Esophagus muscularis mucosa (tissue), 4 donors: Measurements from ENCODE around the gene ACAP1.

ENCODE experiments used
- EP300 ChIP-seq: sonication (generic); formaldehyde crosslinking; IDR thresholded peaks from one replicate; pipeline ENCODE4 v1.6.1; 2017; ENCODE audit warnings: antibody characterized with exemption
- POLR2AphosphoS5 ChIP-seq, 2 donors: sonication (generic); formaldehyde crosslinking; IDR thresholded peaks; one replicate each; pipeline ENCODE4 v1.6.1; 2017; ENCODE audit warnings: antibody characterized with exemption in 2 of 2
- TF ChIP-seq, protein P1 (sequence below), 3 experiments: fragments of 200-600 bp in 2 of 3; fragments of 450-650 bp in 1 of 3; sonication (generic) in 2 of 3; IDR thresholded peaks; one replicate each; pipeline ENCODE4 v1.5.1; 2017 to 2019; ENCODE audit warnings: antibody characterized with exemption in 3 of 3, mild to moderate bottlenecking in 2 of 3, moderate library complexity in 1 of 3

DNA sequence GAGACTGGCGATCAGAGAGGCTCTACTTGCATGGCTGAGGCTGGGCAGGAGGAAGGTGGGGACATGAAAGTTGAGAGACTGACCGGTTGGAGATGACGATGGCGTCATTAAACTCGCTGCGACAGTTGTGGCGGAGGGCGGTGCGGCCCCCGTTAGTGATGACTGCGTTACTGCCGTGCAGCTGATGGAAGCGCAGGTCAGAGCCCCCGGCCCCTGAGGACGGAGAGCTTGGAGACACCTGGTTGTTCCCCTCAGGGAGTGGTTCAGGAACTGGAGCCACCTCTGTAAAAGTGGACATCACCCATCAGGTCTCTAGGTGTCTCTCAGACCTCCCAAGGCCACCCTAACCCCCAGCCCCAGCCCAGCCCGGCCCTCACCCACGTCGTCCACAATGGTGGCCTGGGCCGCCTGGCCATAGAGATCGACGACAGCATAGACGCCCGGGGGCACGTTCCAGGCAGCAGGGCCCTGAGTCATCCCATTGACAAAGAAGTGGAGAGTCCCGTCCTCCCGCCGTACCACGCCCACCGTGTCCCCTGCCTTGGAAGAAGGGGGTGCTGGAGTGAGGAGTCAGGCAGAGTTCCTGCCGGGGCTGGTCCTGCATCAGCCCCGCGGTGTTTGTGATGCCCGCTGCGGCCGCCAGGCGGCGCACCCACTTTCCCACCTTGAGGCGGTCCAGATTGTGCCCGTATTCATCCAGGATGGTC is 12.4 kb upstream of the ACAP1 start:
- TF ChIP-seq EP300 (no peak), POLR2AphosphoS5 (IDR thresholded peaks at IDR 0.05) (peak in 1 of 2 donors; percentile 20)
- TF ChIP-seq, protein P1, sequence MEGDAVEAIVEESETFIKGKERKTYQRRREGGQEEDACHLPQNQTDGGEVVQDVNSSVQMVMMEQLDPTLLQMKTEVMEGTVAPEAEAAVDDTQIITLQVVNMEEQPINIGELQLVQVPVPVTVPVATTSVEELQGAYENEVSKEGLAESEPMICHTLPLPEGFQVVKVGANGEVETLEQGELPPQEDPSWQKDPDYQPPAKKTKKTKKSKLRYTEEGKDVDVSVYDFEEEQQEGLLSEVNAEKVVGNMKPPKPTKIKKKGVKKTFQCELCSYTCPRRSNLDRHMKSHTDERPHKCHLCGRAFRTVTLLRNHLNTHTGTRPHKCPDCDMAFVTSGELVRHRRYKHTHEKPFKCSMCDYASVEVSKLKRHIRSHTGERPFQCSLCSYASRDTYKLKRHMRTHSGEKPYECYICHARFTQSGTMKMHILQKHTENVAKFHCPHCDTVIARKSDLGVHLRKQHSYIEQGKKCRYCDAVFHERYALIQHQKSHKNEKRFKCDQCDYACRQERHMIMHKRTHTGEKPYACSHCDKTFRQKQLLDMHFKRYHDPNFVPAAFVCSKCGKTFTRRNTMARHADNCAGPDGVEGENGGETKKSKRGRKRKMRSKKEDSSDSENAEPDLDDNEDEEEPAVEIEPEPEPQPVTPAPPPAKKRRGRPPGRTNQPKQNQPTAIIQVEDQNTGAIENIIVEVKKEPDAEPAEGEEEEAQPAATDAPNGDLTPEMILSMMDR (IDR thresholded peaks at IDR 0.05): peak; percentile 72 to 89 (median 77)
